Loucy (cell line): Measurements from ENCODE around the gene FBXO44.

Experiments
- CTCF ChIP-seq: fragments of 200-600 bp; sonication (generic); conservative IDR thresholded peaks from 2 replicates; pipeline ENCODE4 v1.5.1; 2014; ENCODE audit warnings: mild to moderate bottlenecking, antibody characterized with exemption, low read length
- EZH2phosphoT487 ChIP-seq: fragments of 200-600 bp; IDR thresholded peaks from 2 replicates; pipeline ENCODE4 v1.6.1; 2018; ENCODE audit warnings: antibody characterized with exemption, mild to moderate bottlenecking, moderate library complexity, borderline replicate concordance

DNA sequence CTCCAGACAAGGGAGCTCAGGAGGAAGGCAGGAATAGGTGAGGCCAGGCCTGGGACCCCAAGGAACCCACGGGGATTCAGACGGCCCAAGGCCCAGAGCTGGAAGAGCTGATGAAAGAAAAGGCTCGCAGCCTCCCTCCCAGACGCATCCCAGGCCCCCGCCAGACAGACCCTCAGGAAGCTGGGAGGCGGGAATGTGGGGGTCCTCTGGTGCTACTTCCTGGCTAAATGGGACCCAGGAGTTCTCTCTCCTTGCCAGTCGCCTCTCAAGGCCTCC, 878 bp upstream of the FBXO44 start:
- no peak for TF ChIP-seq CTCF
- no peak for TF ChIP-seq EZH2phosphoT487
